ENCODE data around the gene LYSMD1.

DNA sequence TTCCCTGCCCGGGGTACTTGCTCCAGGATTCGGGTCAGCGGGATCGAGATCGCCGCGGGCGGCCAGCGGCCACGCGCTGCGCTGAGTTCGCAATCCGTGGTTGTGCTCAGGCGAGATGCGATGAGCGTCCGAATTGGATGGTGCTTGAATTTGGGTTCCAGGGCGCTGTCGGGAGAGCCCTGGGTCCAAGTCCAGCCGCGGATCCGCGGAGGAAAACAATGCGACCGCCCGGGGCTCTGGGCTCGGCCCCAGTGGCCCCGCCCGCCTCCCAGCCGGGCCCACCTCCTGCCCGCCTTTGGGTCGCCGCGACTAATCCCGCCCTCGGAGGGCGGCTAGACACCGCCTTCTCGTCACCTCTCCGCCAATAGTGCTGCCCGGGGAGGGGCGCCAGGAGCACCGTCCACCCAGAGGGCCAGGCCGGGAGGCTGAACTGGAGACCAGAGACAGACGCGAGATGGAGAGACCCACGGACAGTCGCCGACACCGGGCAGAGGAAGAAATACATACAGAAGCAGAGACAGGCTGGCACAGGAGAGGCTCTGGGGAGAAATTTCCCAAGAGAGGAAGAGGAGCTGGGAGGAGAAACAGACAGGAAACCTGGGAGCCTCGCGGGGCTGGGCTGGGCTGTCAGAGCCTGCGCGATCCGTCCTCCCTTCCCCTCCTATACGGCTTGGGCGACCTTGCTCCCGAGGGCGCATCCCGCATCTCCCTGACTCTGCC, 19.1 kb downstream of the LYSMD1 start, which contains the start of gene SEMA6C:
- TF ChIP-seq, protein P1, sequence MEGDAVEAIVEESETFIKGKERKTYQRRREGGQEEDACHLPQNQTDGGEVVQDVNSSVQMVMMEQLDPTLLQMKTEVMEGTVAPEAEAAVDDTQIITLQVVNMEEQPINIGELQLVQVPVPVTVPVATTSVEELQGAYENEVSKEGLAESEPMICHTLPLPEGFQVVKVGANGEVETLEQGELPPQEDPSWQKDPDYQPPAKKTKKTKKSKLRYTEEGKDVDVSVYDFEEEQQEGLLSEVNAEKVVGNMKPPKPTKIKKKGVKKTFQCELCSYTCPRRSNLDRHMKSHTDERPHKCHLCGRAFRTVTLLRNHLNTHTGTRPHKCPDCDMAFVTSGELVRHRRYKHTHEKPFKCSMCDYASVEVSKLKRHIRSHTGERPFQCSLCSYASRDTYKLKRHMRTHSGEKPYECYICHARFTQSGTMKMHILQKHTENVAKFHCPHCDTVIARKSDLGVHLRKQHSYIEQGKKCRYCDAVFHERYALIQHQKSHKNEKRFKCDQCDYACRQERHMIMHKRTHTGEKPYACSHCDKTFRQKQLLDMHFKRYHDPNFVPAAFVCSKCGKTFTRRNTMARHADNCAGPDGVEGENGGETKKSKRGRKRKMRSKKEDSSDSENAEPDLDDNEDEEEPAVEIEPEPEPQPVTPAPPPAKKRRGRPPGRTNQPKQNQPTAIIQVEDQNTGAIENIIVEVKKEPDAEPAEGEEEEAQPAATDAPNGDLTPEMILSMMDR (IDR thresholded peaks at IDR 0.05; ENCODE audit: poor library complexity) = no peak
- TF ChIP-seq EZH2phosphoT487 (IDR thresholded peaks at IDR 0.05; ENCODE audit: low read depth, severe bottlenecking, unreplicated experiment) = no peak

All from hepatocyte (in vitro differentiated cells).